HG03439 (cell line): ENCODE measurements around the gene CLEC16A.

Experiments used
- ATAC-seq: cut with Tn5 transposase; IDR thresholded peaks from one replicate; pipeline ENCODE4 v1.9.1; 2021; ENCODE audit warnings: mild to moderate bottlenecking, moderate library complexity; ENCODE audit not compliant: unreplicated experiment

CLEC16A gene

GRCh38 chr16:11035096-11035495, 90.7 kb downstream of the CLEC16A start:
- ATAC-seq = no peak

GRCh38 chr16:11036040-11036439, 91.7 kb downstream of the CLEC16A start:
- no peak for ATAC-seq

GRCh38 chr16:11036868-11037410, 92.6 kb downstream of the CLEC16A start:
- ATAC-seq = no peak

GRCh38 chr16:11038305-11038704, 93.9 kb downstream of the CLEC16A start:
- no peak for ATAC-seq

GRCh38 chr16:11038777-11039176, 94.4 kb downstream of the CLEC16A start:
- no peak for ATAC-seq

GRCh38 chr16:11039726-11040125, 95.4 kb downstream of the CLEC16A start:
- ATAC-seq = no peak

GRCh38 chr16:11042191-11042590, 97.8 kb downstream of the CLEC16A start:
- no peak for ATAC-seq

GRCh38 chr16:11045441-11045840, 101.1 kb downstream of the CLEC16A start:
- ATAC-seq = no peak

- no peak for ATAC-seq
Observed at GRCh38 chr16:11045846-11046245, 101.5 kb downstream of the CLEC16A start.

- no peak for ATAC-seq
Observed at GRCh38 chr16:11046382-11046931, 102.1 kb downstream of the CLEC16A start.

- no peak for ATAC-seq
Observed at GRCh38 chr16:11047057-11047456, 102.7 kb downstream of the CLEC16A start.

GRCh38 chr16:11047939-11048800, 103.8 kb downstream of the CLEC16A start:
- no peak for ATAC-seq

- no peak for ATAC-seq
Observed at GRCh38 chr16:11049396-11050059, 105.2 kb downstream of the CLEC16A start.

- ATAC-seq = no peak
Observed at GRCh38 chr16:11050536-11050935, 106.2 kb downstream of the CLEC16A start.

- ATAC-seq = no peak
Observed at GRCh38 chr16:11050944-11051343, 106.6 kb downstream of the CLEC16A start.

- no peak for ATAC-seq
Observed at GRCh38 chr16:11051430-11051829, 107.1 kb downstream of the CLEC16A start.

- peak; percentile 64 for ATAC-seq
Observed at GRCh38 chr16:11051879-11052808, 107.8 kb downstream of the CLEC16A start.

GRCh38 chr16:11053916-11054460, 109.6 kb downstream of the CLEC16A start:
- ATAC-seq = no peak

- no peak for ATAC-seq
Observed at GRCh38 chr16:11056090-11056992, 112.0 kb downstream of the CLEC16A start.
